HG02798 (cell line): ENCODE data around the gene FRMPD4.
"Not testable (repeated sequence)": the region's sequence is repeated elsewhere in the genome, so short reads cannot be mapped to it uniquely, and the experiment has no call there.

Source experiments
- ATAC-seq: cut with Tn5 transposase; IDR thresholded peaks from one replicate; pipeline ENCODE4 v1.9.1; 2021; ENCODE audit warnings: mild to moderate bottlenecking; ENCODE audit not compliant: unreplicated experiment, poor library complexity

Gene FRMPD4

GRCh38 chrX:12138361-12139313, at the start of gene FRMPD4:
Gene FRMPD4 (plus strand): TSS chrX:12138473. CDS start chrX:12138972, 499 bp downstream.
- no peak for ATAC-seq

DNA sequence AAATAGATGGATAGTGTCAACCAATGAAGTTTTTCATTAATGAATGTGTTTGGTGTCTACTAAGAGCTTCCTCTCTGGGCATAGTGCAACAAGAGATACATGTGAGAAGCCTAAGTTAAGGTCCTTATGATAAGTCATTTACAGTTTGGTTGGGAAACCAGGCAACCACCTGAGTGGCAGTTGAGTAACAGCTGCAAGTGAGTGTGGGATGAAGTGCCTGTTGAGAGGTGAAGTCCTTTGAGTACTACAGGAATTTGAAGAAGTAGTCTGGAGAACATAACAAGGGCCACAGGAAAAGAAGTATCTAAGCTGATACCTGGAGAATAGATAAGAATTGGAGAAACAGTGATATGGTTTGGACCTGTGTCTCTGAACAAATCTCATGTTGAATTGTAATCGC, 48.5 kb upstream of the FRMPD4 start:
- no peak for ATAC-seq

DNA sequence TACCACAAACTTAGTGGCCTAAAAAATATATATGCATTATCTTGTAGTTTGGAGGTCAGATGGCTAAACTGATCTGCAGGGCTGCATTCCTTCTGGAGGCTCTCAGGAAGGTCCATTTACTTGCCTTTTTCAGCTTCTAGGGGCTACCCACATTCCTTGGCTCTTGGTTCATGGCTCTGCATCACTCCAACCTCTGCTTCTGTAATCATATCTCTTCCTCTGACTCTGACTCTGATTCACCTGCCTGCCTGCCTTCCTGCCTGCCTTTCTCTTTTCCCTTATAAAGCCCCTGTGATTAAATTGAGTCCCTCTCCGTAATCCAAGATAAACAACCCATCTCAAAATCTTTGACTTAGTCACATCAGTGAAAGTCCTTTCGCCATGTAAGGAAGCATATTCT, 25.0 kb upstream of the FRMPD4 start:
- no peak for ATAC-seq

GRCh38 chrX:12115377-12115776, 22.9 kb upstream of the FRMPD4 start:
- no peak for ATAC-seq

GRCh38 chrX:12118134-12118533, 20.1 kb upstream of the FRMPD4 start:
- ATAC-seq = no peak

- no peak for ATAC-seq
Measured at GRCh38 chrX:12128017-12128416, 10.3 kb upstream of the FRMPD4 start.

GRCh38 chrX:12137951-12138360, 317 bp upstream of the FRMPD4 start:
- no peak for ATAC-seq

DNA sequence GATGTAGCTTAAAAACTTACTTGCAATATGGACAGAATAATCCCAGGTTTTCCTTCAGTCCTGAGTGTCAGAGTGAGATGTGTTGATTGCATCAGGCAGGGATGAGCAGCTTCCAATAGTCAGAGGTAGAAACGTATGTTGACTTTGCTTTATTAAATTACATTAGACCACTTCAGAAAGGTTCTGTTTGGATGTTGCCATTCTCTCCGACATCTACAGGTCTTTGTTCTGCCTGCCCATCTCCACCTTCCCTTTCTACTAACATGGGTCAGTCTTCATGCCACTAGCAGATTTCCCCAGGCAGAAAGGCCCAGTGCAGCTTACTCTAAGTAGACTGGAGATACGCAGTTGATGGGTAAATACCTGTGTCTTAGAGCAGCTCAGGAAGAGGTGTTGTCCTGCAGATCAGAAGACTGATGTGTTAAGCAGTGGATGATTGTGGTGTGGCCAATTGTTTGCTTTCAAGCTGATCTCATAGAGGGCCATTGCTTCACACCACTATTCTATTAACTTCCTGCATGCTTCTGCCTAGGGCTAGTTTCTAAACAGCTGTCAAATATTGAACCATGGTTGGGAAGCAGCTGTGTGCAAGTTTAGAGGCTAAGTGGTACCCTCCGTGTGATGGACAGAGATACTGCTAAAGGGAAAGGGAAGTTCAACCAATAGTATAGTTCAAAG, 1.8 kb downstream of the FRMPD4 start:
- ATAC-seq = no peak

- no peak for ATAC-seq
Measured at GRCh38 chrX:12141511-12141910, 3.2 kb downstream of the FRMPD4 start.

- ATAC-seq = peak; percentile 65
Measured at GRCh38 chrX:12142661-12143060, 4.4 kb downstream of the FRMPD4 start.

DNA sequence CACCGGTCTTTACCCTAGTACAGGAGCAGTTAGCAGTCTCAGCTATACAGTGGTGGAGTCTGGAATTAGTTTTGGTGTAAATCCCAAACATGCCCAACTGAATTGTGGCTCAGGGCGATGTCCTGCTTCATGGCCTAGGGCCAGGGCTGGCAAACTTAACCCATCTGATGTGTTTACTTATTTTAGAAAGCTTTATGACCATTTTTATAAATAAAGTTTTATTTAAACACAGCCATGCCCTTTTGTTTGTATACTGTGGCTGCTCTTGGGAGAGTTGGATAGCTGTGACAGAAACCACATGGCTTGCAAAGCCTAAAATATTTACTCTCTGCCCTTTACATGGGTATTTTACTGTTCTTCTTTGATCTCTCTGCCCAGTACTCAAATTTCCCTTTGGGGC, 7.1 kb downstream of the FRMPD4 start:
- no peak for ATAC-seq

DNA sequence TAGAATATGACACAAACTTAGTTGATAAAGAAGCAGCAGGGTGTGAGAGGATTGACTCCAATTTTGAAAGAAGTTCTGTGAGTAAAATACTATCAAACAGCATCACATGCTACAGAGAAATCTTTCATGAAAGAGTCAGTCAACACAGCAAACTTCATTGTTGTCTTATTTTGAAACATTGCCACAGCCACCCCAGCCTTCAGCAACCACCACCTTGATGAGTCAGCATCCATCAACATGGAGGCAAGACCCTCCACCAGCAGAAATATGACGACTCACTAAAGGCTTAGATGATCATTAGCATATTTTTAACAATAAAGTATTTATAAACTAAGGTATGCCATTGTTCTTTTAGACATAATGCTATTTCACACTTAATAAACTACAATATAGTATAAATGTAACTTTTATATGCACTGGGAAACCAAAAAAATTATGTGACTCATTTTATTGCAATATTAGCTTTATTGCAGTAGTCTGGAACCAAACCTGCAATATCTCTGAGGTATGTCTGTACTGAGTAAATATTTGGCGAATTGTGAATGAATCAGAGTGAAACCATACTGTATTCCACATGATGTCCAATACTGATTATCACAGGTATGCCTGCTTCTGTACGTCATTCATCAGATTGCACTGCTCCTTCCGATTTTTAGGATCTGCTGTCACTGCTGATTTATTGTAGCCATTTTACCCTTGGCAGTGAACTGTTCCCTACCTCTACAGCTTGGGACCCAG, 11.6 kb downstream of the FRMPD4 start:
- no peak for ATAC-seq

- no peak for ATAC-seq
Measured at GRCh38 chrX:12153317-12153716, 15.0 kb downstream of the FRMPD4 start.

- no peak for ATAC-seq
Measured at GRCh38 chrX:12153741-12154140, 15.5 kb downstream of the FRMPD4 start.

DNA sequence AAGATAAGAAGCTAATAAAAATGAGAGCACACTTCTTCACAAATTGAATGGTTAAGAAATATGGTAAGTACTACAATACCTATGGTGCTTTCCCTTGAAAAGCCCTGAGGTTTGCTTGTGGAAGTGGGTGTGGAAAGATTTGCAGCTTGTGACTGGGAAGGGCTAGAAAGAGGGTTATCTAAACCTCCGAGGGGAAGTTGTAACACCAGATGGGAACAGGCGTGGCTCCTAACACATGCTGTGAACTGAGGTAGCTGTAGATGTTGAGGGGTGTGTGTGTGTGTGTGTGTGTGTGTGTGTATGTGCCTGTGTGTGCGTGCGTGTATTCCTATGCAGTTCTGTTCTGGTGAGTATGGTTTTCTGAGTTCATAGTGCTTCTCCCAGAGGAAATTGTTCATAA, 21.5 kb downstream of the FRMPD4 start:
- no peak for ATAC-seq

GRCh38 chrX:12162420-12162819, 24.1 kb downstream of the FRMPD4 start:
- ATAC-seq = no peak

- ATAC-seq = not testable (repeated sequence)
Measured at GRCh38 chrX:12164180-12164579, 25.9 kb downstream of the FRMPD4 start.

DNA sequence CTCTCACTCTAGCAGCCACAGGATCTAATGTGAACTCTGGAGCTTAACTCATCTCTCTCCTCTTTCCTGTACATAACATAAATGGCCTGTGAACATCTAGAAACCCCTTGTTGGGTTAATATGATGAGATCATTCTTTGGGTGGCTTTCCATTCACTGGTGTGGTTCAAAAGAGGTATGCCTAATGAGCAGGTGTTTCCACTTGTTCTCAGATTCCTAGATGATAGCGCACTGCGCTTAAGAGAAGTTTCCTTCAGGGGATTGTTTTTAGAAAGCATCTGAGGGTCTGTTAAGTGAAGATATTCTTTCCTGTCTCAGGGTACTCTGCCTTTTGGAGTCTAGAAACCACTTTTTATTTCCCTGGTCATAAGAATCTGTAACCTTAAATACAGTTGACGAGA, 32.5 kb downstream of the FRMPD4 start:
- no peak for ATAC-seq

GRCh38 chrX:12174358-12174757, 36.1 kb downstream of the FRMPD4 start:
- no peak for ATAC-seq

GRCh38 chrX:12197030-12197429, 58.8 kb downstream of the FRMPD4 start:
- ATAC-seq = no peak

- ATAC-seq = no peak
Measured at GRCh38 chrX:12206413-12206812, 68.1 kb downstream of the FRMPD4 start.
